ENCODE data around the gene TM4SF4.

The TM4SF4 gene

DNA sequence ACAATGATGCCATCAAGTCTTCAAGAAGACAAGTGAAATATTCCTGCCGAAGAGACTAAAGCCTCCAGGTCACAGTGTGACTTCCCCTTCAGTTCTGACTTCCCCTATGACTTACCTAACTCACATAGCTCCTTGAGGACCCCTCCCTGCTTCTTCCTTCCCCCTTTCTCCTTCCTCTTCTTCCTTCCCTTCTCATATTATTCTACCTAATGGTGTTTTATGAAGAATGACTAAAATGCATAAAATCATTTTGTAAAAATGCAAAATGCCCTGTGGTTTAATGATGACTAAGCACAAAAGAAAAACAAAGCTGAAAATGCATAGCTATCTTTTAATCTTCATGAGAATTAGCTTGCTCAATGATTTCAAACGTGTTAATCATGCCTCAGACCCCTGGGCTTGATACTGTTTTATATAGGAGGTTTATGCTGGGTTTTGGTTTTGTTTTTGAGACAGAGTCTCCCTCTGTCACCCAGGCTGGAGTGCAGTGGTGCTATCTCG lies 26.1 kb upstream of the TM4SF4 start:
- DNase-seq: no peak
- peaks cover 15% of the 10 kb centered on the region for H3K9me3 Mint-ChIP-seq
- no peaks in the 10 kb centered on the region for H3K36me3 Mint-ChIP-seq (ENCODE audit: low read depth)
- no peak overlapping the region for H3K27ac Mint-ChIP-seq
- H3K27me3 Mint-ChIP-seq: peaks cover 9% of the 10 kb centered on the region
- H3K4me1 Mint-ChIP-seq (ENCODE audit: low read depth): no peaks in the 10 kb centered on the region
- no peak overlapping the region for H3K4me3 Mint-ChIP-seq

DNA sequence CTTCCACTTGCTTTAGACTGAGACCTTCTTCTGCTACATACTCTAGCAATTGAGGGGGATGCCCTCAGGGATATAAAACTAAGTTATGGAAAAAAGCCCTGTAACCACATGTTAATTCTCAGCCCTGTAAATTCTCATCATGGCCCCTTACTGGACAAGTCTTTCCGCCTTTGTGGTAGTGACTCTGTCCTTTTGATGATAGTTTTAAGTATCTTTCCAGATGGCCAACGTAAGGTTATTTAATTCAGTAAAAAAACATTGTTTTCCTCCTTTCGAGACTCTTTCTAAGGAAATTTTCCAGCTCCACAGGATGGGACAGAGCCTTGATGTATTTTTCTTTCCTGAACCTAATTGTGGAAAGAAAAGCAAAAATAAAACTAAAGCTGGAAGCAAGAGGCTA lies 25.3 kb upstream of the TM4SF4 start:
- H3K27ac Mint-ChIP-seq: no peak overlapping the region
- H3K27me3 Mint-ChIP-seq: peaks cover 10% of the 10 kb centered on the region
- no peaks in the 10 kb centered on the region for H3K36me3 Mint-ChIP-seq (ENCODE audit: low read depth)

DNA sequence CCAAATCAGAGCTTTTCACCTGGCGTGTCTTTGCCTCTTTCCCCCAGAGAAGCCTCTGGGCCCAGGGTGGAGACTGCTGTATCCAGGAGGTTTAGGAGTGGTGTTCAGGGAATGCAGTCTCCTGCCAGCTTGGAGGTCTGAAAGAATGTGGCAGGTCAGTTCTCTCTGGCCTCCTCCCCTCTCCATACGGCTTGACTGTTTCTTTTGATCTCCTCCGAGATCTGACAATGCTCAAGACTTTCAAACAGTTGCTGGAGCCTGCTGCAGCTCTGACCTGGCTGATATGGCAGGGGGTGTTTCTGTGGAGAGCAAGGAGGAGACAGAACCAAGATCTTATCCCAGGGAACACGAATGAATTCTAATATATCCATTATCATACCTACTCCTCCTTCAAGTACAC lies 24.7 kb upstream of the TM4SF4 start:
- no peak for DNase-seq
- peaks cover 12% of the 10 kb centered on the region for H3K27me3 Mint-ChIP-seq
- H3K36me3 Mint-ChIP-seq (ENCODE audit: low read depth): no peaks in the 10 kb centered on the region
- H3K27ac Mint-ChIP-seq: no peak overlapping the region
- H3K4me1 Mint-ChIP-seq (ENCODE audit: low read depth): no peaks in the 10 kb centered on the region
- H3K4me3 Mint-ChIP-seq: no peak overlapping the region
- peaks cover 15% of the 10 kb centered on the region for H3K9me3 Mint-ChIP-seq

More for the DNA sequence above, 25.3 kb upstream of the TM4SF4 start:
- peaks cover 15% of the 10 kb centered on the region for H3K9me3 Mint-ChIP-seq
- no peaks in the 10 kb centered on the region for H3K4me1 Mint-ChIP-seq (ENCODE audit: low read depth)
- no peak overlapping the region for H3K4me3 Mint-ChIP-seq
- no peak for DNase-seq

DNA sequence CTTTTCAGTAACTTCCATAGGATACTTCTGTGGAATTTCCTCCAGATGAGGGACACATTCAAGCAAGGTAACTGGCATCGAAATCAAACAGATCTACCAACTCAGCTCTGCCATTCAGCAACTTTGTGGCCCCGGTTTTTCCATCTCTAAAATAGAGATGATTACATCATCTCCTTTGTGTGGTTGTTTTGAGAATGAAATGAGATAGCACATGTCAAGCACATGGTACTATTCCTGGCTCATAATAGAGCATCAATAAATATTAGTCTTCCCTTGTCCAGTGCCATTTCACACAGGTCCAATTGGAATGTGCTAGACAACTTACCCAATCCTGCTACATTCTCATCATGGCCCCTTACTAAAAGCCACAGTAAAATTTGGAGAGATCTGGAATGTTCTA lies 24.2 kb upstream of the TM4SF4 start:
- no peak for DNase-seq
- Mint-ChIP-seq H3K9me3 (peaks cover 15% of the 10 kb centered on the region), H3K36me3 (ENCODE audit: low read depth) (no peaks in the 10 kb centered on the region), H3K4me1 (ENCODE audit: low read depth) (no peaks in the 10 kb centered on the region), H3K27me3 (peaks cover 14% of the 10 kb centered on the region), H3K4me3 (no peak overlapping the region), H3K27ac (no peak overlapping the region)

DNA sequence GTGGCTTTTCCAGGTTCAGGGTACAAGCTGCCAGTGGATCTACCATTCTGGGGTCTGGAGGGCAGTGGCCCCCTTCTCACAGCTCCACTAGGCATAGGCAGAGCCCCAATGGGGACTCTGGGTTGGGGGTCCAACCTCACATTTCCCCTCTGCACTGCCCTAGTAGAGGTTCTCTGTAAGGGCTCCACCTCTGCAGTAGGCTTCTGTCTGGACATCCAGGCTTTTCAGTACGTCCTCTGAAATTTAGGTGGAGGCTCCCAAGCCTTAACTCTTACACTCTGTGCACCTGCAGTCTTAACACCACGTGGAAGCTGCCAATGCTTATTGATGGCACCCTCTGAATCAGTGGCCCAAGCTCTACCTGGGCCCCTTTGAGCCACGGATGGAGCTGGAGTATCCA lies 22.5 kb upstream of the TM4SF4 start:
- no peak for DNase-seq
- peaks cover 23% of the 10 kb centered on the region for H3K27me3 Mint-ChIP-seq
- H3K27ac Mint-ChIP-seq: no peak overlapping the region
- no peaks in the 10 kb centered on the region for H3K4me1 Mint-ChIP-seq (ENCODE audit: low read depth)
- H3K9me3 Mint-ChIP-seq: peaks cover 15% of the 10 kb centered on the region
- H3K36me3 Mint-ChIP-seq (ENCODE audit: low read depth): no peaks in the 10 kb centered on the region
- no peak overlapping the region for H3K4me3 Mint-ChIP-seq

DNA sequence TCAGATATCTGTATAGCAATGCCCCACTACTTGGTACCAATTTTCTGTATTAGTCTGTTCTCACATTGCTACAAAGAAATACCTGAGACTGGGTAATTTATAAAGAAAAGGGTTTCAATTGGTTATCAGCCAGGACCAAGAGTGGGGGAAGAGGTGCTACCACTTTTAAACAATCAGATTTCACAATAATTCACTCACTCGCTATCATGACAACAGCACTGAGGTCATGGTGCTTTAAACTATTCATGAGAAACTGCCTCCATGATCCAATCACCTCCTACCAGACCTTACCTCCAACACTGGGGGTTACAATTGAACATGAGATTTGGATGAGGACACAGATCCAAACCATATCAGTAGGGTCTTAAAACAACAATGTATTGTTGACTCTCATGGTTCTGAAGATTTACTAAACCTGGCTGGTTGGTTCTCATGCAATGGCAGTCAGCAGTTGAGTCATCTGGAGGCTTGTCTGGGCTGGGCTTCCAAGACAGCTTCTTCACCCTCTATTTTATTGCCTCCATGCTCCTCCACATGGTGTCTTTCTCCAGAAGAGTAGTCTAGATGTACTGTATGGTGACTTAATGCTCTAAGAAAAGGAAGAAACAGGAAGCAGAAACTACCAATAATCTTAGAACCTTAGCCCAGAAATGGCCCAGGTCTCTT lies 21.2 kb upstream of the TM4SF4 start:
- Mint-ChIP-seq H3K27ac (no peak overlapping the region), H3K4me1 (ENCODE audit: low read depth) (no peaks in the 10 kb centered on the region), H3K36me3 (ENCODE audit: low read depth) (no peaks in the 10 kb centered on the region), H3K27me3 (peaks cover 23% of the 10 kb centered on the region), H3K9me3 (peaks cover 15% of the 10 kb centered on the region), H3K4me3 (no peak overlapping the region)
- no peak for DNase-seq

DNA sequence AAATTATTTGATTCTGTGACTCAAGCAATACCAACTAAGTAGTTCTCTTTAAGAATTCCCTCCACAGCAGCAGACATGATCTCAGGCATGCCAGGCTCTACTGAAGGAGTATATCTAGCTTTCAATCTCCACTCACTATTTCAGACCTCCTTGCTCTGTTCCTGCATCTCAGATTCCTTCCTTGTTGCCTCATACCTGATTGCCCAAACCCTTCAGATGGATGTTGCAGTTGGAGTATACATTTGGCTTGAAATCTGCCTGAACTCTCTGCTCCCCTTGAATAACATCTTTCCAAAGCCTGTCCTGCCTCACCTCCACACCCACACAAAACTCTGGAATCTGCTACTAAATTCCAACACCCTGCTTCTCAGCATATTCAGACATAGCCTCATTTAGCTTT lies 19.8 kb upstream of the TM4SF4 start:
- Mint-ChIP-seq H3K4me3 (no peak overlapping the region), H3K36me3 (ENCODE audit: low read depth) (no peaks in the 10 kb centered on the region), H3K4me1 (ENCODE audit: low read depth) (no peaks in the 10 kb centered on the region), H3K27me3 (peaks cover 20% of the 10 kb centered on the region), H3K9me3 (peaks cover 15% of the 10 kb centered on the region), H3K27ac (no peak overlapping the region)
- no peak for DNase-seq

DNA sequence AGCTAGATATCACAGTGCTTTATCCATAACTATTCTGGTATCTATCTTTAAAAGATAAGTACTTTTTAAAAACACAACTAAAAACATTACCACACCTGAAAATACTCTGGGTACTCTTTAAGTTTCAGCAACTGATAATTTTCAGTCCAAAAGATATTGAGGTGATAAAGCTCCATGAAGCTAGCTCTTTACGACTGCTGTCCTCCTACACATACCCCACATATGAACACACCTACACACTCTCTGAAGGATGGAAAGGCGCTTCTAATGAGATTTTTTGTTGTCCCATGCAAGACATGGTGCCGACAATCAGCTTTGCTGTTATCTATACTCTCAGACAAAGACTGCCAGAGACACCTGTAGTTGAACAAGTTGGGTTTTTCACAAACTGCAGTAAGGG lies 19.1 kb upstream of the TM4SF4 start:
- Mint-ChIP-seq H3K36me3 (ENCODE audit: low read depth) (no peaks in the 10 kb centered on the region), H3K4me3 (no peak overlapping the region), H3K9me3 (peaks cover 15% of the 10 kb centered on the region), H3K27ac (no peak overlapping the region), H3K27me3 (peaks cover 17% of the 10 kb centered on the region), H3K4me1 (ENCODE audit: low read depth) (no peaks in the 10 kb centered on the region)
- DNase-seq: no peak

DNA sequence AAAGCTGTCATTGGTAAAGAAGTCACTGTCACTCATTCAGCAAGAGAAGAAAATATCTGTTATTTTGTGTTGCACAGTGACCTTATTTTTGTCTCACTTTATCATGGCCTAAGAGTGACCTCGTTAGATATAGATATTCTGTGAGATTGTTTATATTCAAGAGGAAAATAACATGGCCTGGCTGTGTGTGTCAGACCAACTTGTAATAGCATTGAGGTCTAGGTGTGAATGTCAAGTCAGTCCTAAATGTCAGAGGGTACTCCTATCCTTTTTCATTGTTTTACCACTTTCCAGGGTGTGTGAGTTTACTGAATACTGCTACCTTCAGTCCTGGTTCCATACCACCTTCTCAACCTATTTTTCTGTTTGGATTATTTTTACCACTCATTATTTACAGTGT lies 18.5 kb upstream of the TM4SF4 start:
- H3K4me1 Mint-ChIP-seq (ENCODE audit: low read depth): no peaks in the 10 kb centered on the region
- H3K27me3 Mint-ChIP-seq: peaks cover 17% of the 10 kb centered on the region
- no peaks in the 10 kb centered on the region for H3K36me3 Mint-ChIP-seq (ENCODE audit: low read depth)
- no peak for DNase-seq
- H3K27ac Mint-ChIP-seq: no peak overlapping the region
- H3K9me3 Mint-ChIP-seq: peaks cover 12% of the 10 kb centered on the region
- H3K4me3 Mint-ChIP-seq: no peak overlapping the region

DNA sequence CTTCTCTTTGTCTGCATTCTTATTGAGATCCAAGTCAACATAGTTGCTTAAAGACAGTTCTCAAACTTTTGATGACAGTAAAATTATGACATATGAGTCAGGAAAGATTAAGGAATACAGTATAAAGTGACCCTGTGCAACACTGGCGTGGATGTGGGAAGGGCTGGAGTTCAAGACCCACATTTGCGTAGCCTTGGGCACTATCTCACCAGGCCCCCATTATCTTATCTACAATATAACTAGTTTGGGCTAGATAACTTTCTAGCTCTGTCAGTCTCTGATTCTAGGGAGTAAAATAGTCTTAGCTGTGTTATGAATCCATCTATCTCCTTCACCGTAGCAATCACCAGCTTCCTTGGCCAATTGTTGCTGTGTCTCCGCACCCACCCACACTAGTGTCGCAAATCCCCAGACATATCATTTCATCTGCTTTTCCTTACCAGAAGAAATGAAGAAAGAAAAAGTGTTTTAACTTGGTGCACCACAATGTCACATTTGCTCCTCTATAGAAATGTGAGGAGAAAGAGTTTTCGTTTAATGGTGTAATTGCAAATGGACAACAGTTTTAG lies 14.9 kb upstream of the TM4SF4 start:
- Mint-ChIP-seq H3K4me1 (ENCODE audit: low read depth) (no peaks in the 10 kb centered on the region), H3K27ac (no peak overlapping the region), H3K9me3 (no peaks in the 10 kb centered on the region), H3K4me3 (no peak overlapping the region), H3K27me3 (peaks cover 21% of the 10 kb centered on the region), H3K36me3 (ENCODE audit: low read depth) (no peaks in the 10 kb centered on the region)
- no peak for DNase-seq

DNA sequence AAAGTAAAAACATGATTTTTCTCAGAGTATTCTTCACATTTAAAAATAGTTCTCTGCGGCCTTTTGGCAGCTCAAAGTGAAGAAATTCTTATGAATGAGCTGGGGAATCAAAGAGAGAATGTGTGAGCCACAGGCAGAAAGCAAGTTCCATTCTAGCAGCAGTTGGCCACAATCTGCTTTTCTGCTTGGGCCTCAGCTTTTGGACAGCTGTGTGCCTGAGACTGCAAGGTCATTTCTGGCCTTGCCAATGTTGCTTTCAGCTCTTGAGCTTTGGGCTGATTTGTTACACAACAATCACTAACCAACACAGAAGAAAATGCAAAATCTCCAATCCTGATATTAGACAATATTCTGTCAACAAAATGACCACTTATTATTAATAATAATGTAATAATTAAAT lies 14.4 kb upstream of the TM4SF4 start:
- Mint-ChIP-seq H3K36me3 (ENCODE audit: low read depth) (no peaks in the 10 kb centered on the region), H3K27ac (no peak overlapping the region), H3K9me3 (no peaks in the 10 kb centered on the region), H3K27me3 (peaks cover 18% of the 10 kb centered on the region), H3K4me1 (ENCODE audit: low read depth) (no peaks in the 10 kb centered on the region), H3K4me3 (no peak overlapping the region)
- DNase-seq: no peak

DNA sequence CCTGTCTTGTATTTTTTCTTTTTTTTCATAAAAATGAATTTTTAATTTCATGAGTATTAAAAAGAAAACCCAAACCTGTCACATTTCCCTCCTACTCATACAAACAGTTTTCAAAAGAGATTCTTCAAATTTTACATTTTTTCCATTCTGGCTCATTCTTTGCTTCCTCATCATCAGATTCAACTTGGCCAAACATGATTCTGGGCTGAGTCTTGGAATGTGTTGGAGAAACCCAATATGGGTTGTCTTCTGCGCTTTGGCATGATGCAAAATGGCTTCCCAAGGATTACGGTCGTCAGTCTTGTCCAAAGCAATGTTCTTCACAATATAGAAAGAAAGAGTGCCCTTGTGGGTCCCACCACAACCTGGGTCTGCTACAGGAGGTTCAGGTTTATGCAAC lies 12.4 kb upstream of the TM4SF4 start:
- H3K9me3 Mint-ChIP-seq: no peaks in the 10 kb centered on the region
- no peak overlapping the region for H3K27ac Mint-ChIP-seq
- peaks cover 9% of the 10 kb centered on the region for H3K27me3 Mint-ChIP-seq
- H3K36me3 Mint-ChIP-seq (ENCODE audit: low read depth): no peaks in the 10 kb centered on the region
- H3K4me3 Mint-ChIP-seq: no peak overlapping the region
- no peaks in the 10 kb centered on the region for H3K4me1 Mint-ChIP-seq (ENCODE audit: low read depth)
- DNase-seq: no peak

DNA sequence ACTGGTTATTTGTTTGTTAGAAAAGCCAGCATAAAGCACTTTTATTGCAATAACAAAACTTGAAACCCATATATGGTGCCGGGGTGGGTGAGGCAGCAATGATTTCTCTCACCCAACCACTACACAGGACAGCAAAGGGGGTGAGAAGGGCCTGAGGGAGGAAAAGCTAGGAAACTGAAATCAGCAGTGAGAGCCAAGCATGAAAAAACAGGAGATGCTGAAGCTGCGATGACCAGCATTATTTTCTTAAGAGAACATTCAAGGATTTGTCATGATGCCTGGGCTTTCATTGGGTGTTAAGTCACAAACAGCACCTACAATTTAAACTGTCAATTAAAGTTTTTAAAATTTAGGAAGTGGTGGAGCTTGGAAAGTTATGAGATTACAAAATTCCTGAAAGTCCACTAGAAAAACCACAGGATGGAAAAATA lies 11.9 kb upstream of the TM4SF4 start:
- Mint-ChIP-seq H3K9me3 (no peaks in the 10 kb centered on the region), H3K4me1 (ENCODE audit: low read depth) (no peaks in the 10 kb centered on the region), H3K27me3 (peaks cover 9% of the 10 kb centered on the region), H3K36me3 (ENCODE audit: low read depth) (no peaks in the 10 kb centered on the region), H3K27ac (no peak overlapping the region), H3K4me3 (no peak overlapping the region)
- no peak for DNase-seq

DNA sequence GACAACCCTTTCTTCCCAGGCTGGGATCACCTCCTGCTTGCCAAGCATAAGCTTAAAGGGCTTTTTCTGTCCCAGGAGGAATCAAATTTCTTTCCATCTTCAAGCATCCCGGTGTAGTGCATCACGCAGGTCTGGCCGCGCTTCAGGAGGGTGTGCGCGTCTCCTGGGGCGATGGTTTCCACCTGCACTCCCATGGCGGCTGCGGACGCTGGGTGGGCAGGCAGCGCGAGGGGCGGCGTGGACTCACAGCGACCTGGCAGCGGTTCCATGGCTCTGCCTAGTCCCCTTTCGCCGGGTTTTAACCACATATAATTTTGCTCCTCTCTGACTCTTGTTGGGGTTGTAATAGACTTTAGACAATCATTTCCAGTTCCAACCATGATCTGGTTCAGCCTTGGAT lies 10.6 kb upstream of the TM4SF4 start:
- Mint-ChIP-seq H3K4me3 (no peak overlapping the region), H3K4me1 (ENCODE audit: low read depth) (no peaks in the 10 kb centered on the region), H3K36me3 (ENCODE audit: low read depth) (no peaks in the 10 kb centered on the region), H3K27ac (no peak overlapping the region), H3K27me3 (peaks cover 11% of the 10 kb centered on the region), H3K9me3 (no peaks in the 10 kb centered on the region)
- DNase-seq: no peak

DNA sequence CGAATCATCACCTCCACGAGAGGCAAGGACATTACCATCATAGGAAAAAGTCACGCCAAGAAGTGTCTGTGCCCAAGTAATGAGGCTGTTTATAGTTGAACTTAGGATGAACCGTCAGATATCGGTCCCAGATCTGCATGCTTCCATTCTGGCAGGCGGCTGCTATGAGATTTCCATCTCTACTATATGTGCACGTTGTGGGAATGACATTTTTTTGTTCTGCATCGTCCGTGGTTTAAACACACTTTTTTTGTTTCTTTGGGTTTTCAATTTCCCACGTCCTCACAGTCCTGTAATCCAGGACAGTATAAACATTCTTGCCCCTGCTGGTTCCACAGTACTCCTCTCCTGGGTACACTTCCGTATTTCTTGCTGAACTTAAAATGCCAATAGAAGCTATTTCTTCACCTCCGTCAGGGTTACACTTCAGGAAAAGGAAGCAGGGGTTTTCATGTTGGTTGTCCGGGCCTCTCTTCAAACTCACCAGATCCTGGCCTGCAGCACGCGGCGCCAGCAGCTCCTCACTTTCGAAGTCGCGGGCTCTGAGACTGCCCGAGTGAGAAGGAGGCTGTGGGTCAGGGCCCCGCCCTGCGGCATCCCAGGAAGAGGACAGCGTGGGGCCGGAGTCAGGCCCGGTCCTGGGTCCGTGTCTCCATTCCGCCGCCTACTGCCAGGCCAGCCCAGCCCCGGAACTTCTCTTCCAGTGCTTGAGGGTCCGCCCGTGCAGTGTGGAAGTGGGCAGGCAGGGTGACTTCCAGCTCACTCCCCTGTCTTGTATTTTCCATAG lies 9.8 kb upstream of the TM4SF4 start:
- DNase-seq: no peak
- H3K4me1 Mint-ChIP-seq (ENCODE audit: low read depth): no peaks in the 10 kb centered on the region
- H3K27ac Mint-ChIP-seq: no peak overlapping the region
- H3K4me3 Mint-ChIP-seq: no peak overlapping the region
- no peaks in the 10 kb centered on the region for H3K36me3 Mint-ChIP-seq (ENCODE audit: low read depth)
- H3K9me3 Mint-ChIP-seq: no peaks in the 10 kb centered on the region
- H3K27me3 Mint-ChIP-seq: peaks cover 11% of the 10 kb centered on the region
